ENCODE results near the gene NDUFAF3. TPM values are rescaled to one million over a fixed set of nuclear protein-coding genes. Genes with fewer than 3 reads are reported as not detected.
A peak's percentile ranks its signal among the peaks of the same experiment; 100 is the strongest.
"Not testable (repeated sequence)": the region's sequence is repeated elsewhere in the genome, so short reads cannot be mapped to it uniquely, and the experiment has no call there.

The NDUFAF3 gene
- total RNA-seq, 1 experiment from 2014 or later, result 90.8 TPM

GRCh38 chr3:48997714-48998637 is 23.9 kb upstream of the NDUFAF3 start:
- in situ Hi-C loops (cut with HindIII; ENCODE audit: low sequenced_read_pairs), result no loop called here
- DNase-seq (ENCODE audit: low spot score), result peak; percentile 57

- DNase-seq (ENCODE audit: low spot score), result no peak
- in situ Hi-C loops (cut with HindIII; ENCODE audit: low sequenced_read_pairs), result no loop called here
Observed at GRCh38 chr3:48999085-48999858, 22.6 kb upstream of the NDUFAF3 start.

- in situ Hi-C loops (cut with HindIII; ENCODE audit: low sequenced_read_pairs), result no loop called here
- no peak for DNase-seq (ENCODE audit: low spot score)
Observed at GRCh38 chr3:49001155-49001554, 20.8 kb upstream of the NDUFAF3 start.

GRCh38 chr3:49004352-49005302 is 17.3 kb upstream of the NDUFAF3 start:
- DNase-seq (ENCODE audit: low spot score), result no peak
- in situ Hi-C loops (cut with HindIII; ENCODE audit: low sequenced_read_pairs), result no loop called here

- in situ Hi-C loops (cut with HindIII; ENCODE audit: low sequenced_read_pairs), result no loop called here
Observed at GRCh38 chr3:49005303-49005680, 16.6 kb upstream of the NDUFAF3 start.

GRCh38 chr3:49005998-49006397 is 15.9 kb upstream of the NDUFAF3 start:
- in situ Hi-C loops (cut with HindIII; ENCODE audit: low sequenced_read_pairs), result no loop called here
- DNase-seq (ENCODE audit: low spot score), result no peak

More at GRCh38 chr3:49005303-49005680, 16.6 kb upstream of the NDUFAF3 start:
- DNase-seq (ENCODE audit: low spot score), result no peak

GRCh38 chr3:49006408-49007067 is 15.4 kb upstream of the NDUFAF3 start:
- in situ Hi-C loops (cut with HindIII; ENCODE audit: low sequenced_read_pairs), result no loop called here
- DNase-seq (ENCODE audit: low spot score), result peak; percentile 46

GRCh38 chr3:49007068-49007770 is 14.7 kb upstream of the NDUFAF3 start, which contains the start of gene WDR6:
TSS of gene WDR6 (plus strand) at chr3:49007391. CDS start at chr3:49007432, 41 bp downstream.
- in situ Hi-C loops (cut with HindIII; ENCODE audit: low sequenced_read_pairs), result no loop called here
- peak; percentile 98 for DNase-seq (ENCODE audit: low spot score)

GRCh38 chr3:49007771-49008528 is 14.0 kb upstream of the NDUFAF3 start:
- DNase-seq (ENCODE audit: low spot score), result peak; percentile 77
- in situ Hi-C loops (cut with HindIII; ENCODE audit: low sequenced_read_pairs), result no loop called here

GRCh38 chr3:49008627-49009026 is 13.3 kb upstream of the NDUFAF3 start:
- in situ Hi-C loops (cut with HindIII; ENCODE audit: low sequenced_read_pairs); DNase-seq (ENCODE audit: low spot score): not testable (repeated sequence)

- no peak for DNase-seq (ENCODE audit: low spot score)
- in situ Hi-C loops (cut with HindIII; ENCODE audit: low sequenced_read_pairs), result no loop called here
Observed at GRCh38 chr3:49009396-49009795, 12.5 kb upstream of the NDUFAF3 start.

- in situ Hi-C loops (cut with HindIII; ENCODE audit: low sequenced_read_pairs), result no loop called here
- no peak for DNase-seq (ENCODE audit: low spot score)
Observed at GRCh38 chr3:49012441-49013017, 9.4 kb upstream of the NDUFAF3 start.

- in situ Hi-C loops (cut with HindIII; ENCODE audit: low sequenced_read_pairs), result no loop called here
- DNase-seq (ENCODE audit: low spot score), result no peak
Observed at GRCh38 chr3:49013113-49013737, 8.7 kb upstream of the NDUFAF3 start.

GRCh38 chr3:49013738-49014660 is 7.9 kb upstream of the NDUFAF3 start:
- peak; percentile 30 for DNase-seq (ENCODE audit: low spot score)
- in situ Hi-C loops (cut with HindIII; ENCODE audit: low sequenced_read_pairs), result no loop called here

- no peak for DNase-seq (ENCODE audit: low spot score)
- in situ Hi-C loops (cut with HindIII; ENCODE audit: low sequenced_read_pairs), result no loop called here
Observed at GRCh38 chr3:49015072-49015471, 6.8 kb upstream of the NDUFAF3 start.

Data from G401 (cell line).